ENCODE data around the gene PIEZO2. TPM values are rescaled to one million over a fixed set of nuclear protein-coding genes. Genes with fewer than 3 reads are reported as not detected.
"Not testable (repeated sequence)": the region's sequence is repeated elsewhere in the genome, so short reads cannot be mapped to it uniquely, and the experiment has no call there.

Gene PIEZO2
- total RNA-seq, 3 donors from 2014 or later: 1.9 to 26.2 (median 11.4) TPM

DNA sequence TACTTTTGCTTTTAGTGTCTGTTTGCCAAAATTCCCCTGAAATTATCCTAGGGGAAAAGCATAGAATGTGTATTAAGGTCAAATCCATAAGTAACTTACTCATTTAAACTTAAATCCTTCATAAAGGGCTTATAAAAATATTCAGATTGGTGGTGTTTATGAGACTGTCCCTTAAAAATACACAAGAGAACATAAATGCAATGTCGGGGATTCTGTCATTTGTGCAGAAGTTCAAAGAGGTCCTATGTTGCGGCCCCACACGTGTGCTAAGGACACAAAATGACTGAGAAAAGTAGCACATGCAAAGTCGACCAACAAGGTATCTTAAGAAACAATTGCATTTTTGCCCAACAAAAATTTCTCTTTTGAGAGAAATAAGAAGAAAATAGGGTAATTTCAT, 225.1 kb downstream of the PIEZO2 start:
- Histone ChIP-seq H3K4me1 (no peaks in the 10 kb centered on the region), H3K27ac (no peak overlapping the region), H3K27me3 (no peaks in the 10 kb centered on the region), H3K36me3 (no peaks in the 10 kb centered on the region), H3K9me3 (no peaks in the 10 kb centered on the region), H3K4me3 (no peak overlapping the region)
- TF ChIP-seq, protein P1, sequence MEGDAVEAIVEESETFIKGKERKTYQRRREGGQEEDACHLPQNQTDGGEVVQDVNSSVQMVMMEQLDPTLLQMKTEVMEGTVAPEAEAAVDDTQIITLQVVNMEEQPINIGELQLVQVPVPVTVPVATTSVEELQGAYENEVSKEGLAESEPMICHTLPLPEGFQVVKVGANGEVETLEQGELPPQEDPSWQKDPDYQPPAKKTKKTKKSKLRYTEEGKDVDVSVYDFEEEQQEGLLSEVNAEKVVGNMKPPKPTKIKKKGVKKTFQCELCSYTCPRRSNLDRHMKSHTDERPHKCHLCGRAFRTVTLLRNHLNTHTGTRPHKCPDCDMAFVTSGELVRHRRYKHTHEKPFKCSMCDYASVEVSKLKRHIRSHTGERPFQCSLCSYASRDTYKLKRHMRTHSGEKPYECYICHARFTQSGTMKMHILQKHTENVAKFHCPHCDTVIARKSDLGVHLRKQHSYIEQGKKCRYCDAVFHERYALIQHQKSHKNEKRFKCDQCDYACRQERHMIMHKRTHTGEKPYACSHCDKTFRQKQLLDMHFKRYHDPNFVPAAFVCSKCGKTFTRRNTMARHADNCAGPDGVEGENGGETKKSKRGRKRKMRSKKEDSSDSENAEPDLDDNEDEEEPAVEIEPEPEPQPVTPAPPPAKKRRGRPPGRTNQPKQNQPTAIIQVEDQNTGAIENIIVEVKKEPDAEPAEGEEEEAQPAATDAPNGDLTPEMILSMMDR (IDR thresholded peaks at IDR 0.05): no peak
- TF ChIP-seq POLR2A (IDR thresholded peaks at IDR 0.05): no peak
- TF ChIP-seq POLR2AphosphoS5 (IDR thresholded peaks at IDR 0.05): no peak
- intact Hi-C loops (cut with DNase I; ENCODE audit: low total_unique reads): no loop called here
- DNase-seq (ENCODE audit: low spot score in 2 of 2): no peak

DNA sequence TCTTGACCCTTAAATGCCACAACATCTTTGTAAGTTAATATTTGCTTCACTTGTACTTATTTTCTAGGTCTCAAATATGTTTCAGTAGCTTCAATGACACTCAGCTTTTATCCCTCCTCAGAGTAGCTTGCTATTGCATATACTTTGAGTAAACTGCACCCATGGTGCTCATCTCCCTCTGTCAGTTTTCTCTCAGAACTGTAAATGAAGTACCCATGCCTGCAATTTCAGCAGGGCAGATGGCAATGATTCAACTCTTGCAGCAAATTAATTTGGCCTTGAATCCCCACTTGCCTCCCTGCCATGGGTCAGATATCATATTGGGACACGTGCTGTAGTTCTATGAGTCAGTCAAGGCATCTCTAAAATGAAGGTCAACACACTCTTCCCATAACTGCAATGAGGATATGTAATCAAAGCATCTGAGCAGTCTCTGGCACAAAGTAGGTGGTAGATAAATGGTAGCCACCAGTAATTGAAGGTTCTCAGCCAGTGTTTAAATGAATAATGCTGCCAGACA, 225.8 kb downstream of the PIEZO2 start:
- Histone ChIP-seq H3K27ac (no peak overlapping the region), H3K27me3 (no peaks in the 10 kb centered on the region), H3K9me3 (no peaks in the 10 kb centered on the region), H3K4me3 (no peak overlapping the region), H3K4me1 (no peaks in the 10 kb centered on the region), H3K36me3 (no peaks in the 10 kb centered on the region)
- DNase-seq (ENCODE audit: low spot score in 2 of 2): no peak
- TF ChIP-seq POLR2A (IDR thresholded peaks at IDR 0.05): no peak
- TF ChIP-seq POLR2AphosphoS5 (IDR thresholded peaks at IDR 0.05): no peak
- TF ChIP-seq, protein P1 (IDR thresholded peaks at IDR 0.05): no peak
- intact Hi-C loops (cut with DNase I; ENCODE audit: low total_unique reads): no loop called here

DNA sequence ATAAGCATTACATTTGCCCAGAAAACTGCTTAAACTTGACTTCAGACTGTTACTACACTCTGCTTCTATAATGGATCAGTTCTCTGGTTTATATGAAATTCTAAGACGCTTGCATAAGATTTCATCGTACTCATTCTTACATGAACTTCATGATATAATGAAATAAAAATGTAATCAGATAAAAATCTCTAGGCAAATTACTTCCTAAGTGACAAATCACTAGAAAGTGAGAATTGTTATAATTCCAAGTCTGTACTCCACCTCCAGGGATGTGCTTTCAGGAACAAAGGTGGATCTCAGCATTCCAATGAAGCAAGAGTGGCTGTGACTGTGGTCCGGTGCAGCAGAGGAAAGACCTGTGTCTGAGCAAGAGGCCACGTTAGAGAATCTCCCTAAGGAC, 226.2 kb downstream of the PIEZO2 start:
- no peak overlapping the region for H3K4me3 ChIP-seq
- no peak overlapping the region for H3K27ac ChIP-seq
- no peaks in the 10 kb centered on the region for H3K36me3 ChIP-seq
- no peaks in the 10 kb centered on the region for H3K4me1 ChIP-seq
- H3K9me3 ChIP-seq: no peaks in the 10 kb centered on the region
- DNase-seq (ENCODE audit: low spot score in 2 of 2): no peak
- intact Hi-C loops (cut with DNase I; ENCODE audit: low total_unique reads): no loop called here
- H3K27me3 ChIP-seq: no peaks in the 10 kb centered on the region
- TF ChIP-seq POLR2A (IDR thresholded peaks at IDR 0.05): no peak
- TF ChIP-seq POLR2AphosphoS5 (IDR thresholded peaks at IDR 0.05): no peak
- TF ChIP-seq, protein P1 (IDR thresholded peaks at IDR 0.05): no peak

DNA sequence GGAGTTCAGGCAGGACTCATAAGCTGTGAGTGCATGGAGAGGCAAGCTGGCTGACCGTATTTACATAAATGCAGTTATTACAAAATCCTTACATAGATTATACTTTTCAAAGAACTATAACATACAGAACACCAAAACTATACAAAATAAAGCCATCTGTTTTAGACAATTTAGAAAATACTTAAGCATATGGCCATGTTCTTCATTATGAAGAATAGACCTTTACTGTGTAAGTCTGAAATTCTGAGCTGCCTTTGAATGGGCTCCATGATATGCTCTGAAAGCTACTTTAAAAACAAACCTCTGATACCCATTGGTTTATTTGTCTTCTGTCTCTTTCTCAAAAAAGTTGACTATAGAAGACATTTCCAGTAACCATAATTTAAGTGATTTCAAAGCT, 226.7 kb downstream of the PIEZO2 start:
- intact Hi-C loops (cut with DNase I; ENCODE audit: low total_unique reads); H3K27me3 ChIP-seq; DNase-seq (ENCODE audit: low spot score in 2 of 2); H3K4me1 ChIP-seq; H3K36me3 ChIP-seq; H3K9me3 ChIP-seq; H3K4me3 ChIP-seq; H3K27ac ChIP-seq: not testable (repeated sequence)

DNA sequence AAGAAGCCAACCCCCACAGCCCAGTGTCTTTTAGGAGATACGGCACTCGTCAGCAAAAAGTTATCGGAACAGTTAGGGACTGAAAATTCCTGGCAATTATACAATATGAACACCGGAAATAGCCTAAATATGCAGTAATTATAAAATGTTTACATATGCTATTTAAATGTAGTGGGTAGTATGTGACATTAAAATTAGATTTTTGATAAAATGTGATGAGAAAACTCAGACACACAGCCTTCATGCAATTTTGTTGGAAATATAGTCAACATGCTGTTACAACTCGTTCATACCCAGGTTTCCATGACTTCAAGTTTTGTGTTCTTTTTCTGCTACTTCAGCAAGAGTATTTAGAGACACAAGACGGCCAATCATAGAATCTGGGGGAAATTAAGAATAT, 229.1 kb downstream of the PIEZO2 start:
- H3K36me3 ChIP-seq; H3K9me3 ChIP-seq; H3K4me3 ChIP-seq; intact Hi-C loops (cut with DNase I; ENCODE audit: low total_unique reads); H3K27me3 ChIP-seq; H3K4me1 ChIP-seq; H3K27ac ChIP-seq; DNase-seq (ENCODE audit: low spot score in 2 of 2): not testable (repeated sequence)

DNA sequence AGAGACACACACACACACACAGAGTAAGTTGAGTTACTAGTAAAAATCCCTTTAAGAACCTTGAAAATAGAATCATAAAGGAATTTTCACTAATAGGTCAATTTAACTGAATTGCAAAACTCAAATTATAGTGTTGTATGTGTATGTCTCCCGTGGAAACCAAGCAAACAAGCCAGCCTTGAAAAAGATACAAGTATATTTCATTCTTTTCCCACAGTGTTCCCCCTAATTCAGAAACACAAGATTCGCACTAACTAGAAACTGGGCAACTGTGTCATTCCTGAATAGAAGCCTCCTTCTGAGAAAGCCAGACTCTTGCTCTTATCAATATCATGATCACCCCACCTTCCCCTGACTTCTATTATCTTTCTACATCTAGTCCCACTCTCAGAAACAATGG, 229.5 kb downstream of the PIEZO2 start:
- H3K27ac ChIP-seq: no peak overlapping the region
- no peaks in the 10 kb centered on the region for H3K9me3 ChIP-seq
- no peak for TF ChIP-seq POLR2AphosphoS5 (IDR thresholded peaks at IDR 0.05)
- TF ChIP-seq POLR2A (IDR thresholded peaks at IDR 0.05): no peak
- TF ChIP-seq, protein P1 (IDR thresholded peaks at IDR 0.05): no peak
- intact Hi-C loops (cut with DNase I; ENCODE audit: low total_unique reads): no loop called here
- H3K27me3 ChIP-seq: no peaks in the 10 kb centered on the region
- no peak for DNase-seq (ENCODE audit: low spot score in 2 of 2)
- no peak overlapping the region for H3K4me3 ChIP-seq
- H3K36me3 ChIP-seq: no peaks in the 10 kb centered on the region
- no peaks in the 10 kb centered on the region for H3K4me1 ChIP-seq

All from breast epithelium (tissue), 4 donors.